HCT116 (cell line): Measurements from ENCODE around the gene TMEM87A. TPM values are rescaled to one million over a fixed set of nuclear protein-coding genes. Genes with fewer than 3 reads are reported as not detected.

ENCODE experiments used
- ATAC-seq: fragments of 200-7000 bp; cut with Tn5 transposase; 2 replicates; pipeline ENCODE4 v1.9.1; 2020; ENCODE audit warnings: mild to moderate bottlenecking, moderate library complexity
- BruUV-seq: library from RNA; stranded (reverse); fragments of 400-500 nt; replicated peaks from 2 replicates; lab custom pipeline; 2021; lab: Mats Ljungman, UMichigan
- CTCF ChIA-PET: fragments of 300-600 bp; sonication (Branson Sonifier 250); formaldehyde crosslinking; loops from one replicate; lab custom pipeline; 2021; ENCODE audit warnings: antibody characterized with exemption; lab: Charles Lee
- POLR2A ChIA-PET: fragments of 300-600, 350-600 bp; sonication (Branson Sonifier 250); formaldehyde crosslinking; loops from one replicate; lab custom pipeline; 2021; ENCODE audit warnings: antibody characterized with exemption; lab: Charles Lee
- RAD21 ChIA-PET, 2 experiments: fragments of 300-600 bp; sonication (Branson Sonifier 250); formaldehyde crosslinking; loops; one replicate each; lab custom pipeline; 2023; ENCODE audit warnings: low total read pairs in 2 of 2; ENCODE audit not compliant: uncharacterized antibody in 2 of 2, unreplicated experiment in 2 of 2, low non-redundant PET in 1 of 2; lab: Charles Lee
- DNase-seq: peaks from one replicate; pipeline ENCODE4 v3.0.0-alpha.2; 2010; ENCODE audit warnings: low read depth, low spot score
- H2AFZ ChIP-seq: fragments of 200-600 bp; shearing (Covaris generic), sonication (generic); 2 replicates; pipeline ENCODE4 v1.6.1; 2017; ENCODE audit warnings: low read depth, mixed run types, mixed read lengths, antibody characterized with exemption, low read length; ENCODE audit not compliant: poor library complexity, severe bottlenecking
- H3K27ac ChIP-seq: 2 replicates; pipeline ENCODE4 v1.5.1; 2012; ENCODE audit warnings: low read depth, low read length
- H3K27me3 ChIP-seq: fragments of 200-600 bp; sonication (generic); 2 replicates; pipeline ENCODE4 v1.6.1; 2016; ENCODE audit warnings: mixed run types, low read length, mixed read lengths; ENCODE audit not compliant: insufficient read depth
- H3K36me3 ChIP-seq, 2 experiments: fragments of 200-500 bp in 1 of 2; fragments of 200-600 bp in 1 of 2; sonication (Bioruptor generic) in 1 of 2; sonication (generic) in 1 of 2; 2 replicates each; pipeline versions ENCODE4 v1.5.1 to v1.6.1; 2014 to 2016; ENCODE audit warnings: low read length in 2 of 2, inconsistent platforms in 1 of 2, mixed read lengths in 1 of 2, mixed run types in 1 of 2; ENCODE audit not compliant: insufficient read depth in 2 of 2, control insufficient read depth in 1 of 2
- H3K4me1 ChIP-seq, 2 experiments: fragments of 200-600 bp in 1 of 2; sonication (generic) in 1 of 2; 2 replicates each; pipeline versions ENCODE4 v1.5.1 to v1.6.1; 2012 to 2017; ENCODE audit warnings: low read length in 2 of 2, inconsistent platforms in 1 of 2, mild to moderate bottlenecking in 1 of 2, mixed read lengths in 1 of 2, mixed run types in 1 of 2, moderate library complexity in 1 of 2; ENCODE audit not compliant: insufficient read depth in 2 of 2, control insufficient read depth in 1 of 2
- H3K4me2 ChIP-seq: fragments of 200-600 bp; sonication (generic); 2 replicates; pipeline ENCODE4 v1.6.1; 2017; ENCODE audit warnings: mixed run types, low read length, mixed read lengths
- H3K4me3 ChIP-seq, 2 experiments: fragments of 200-600 bp in 1 of 2; sonication (generic) in 1 of 2; replicated peaks in 1 of 2; 2 replicates each; pipeline ENCODE4 v1.5.1; 2011 to 2016; ENCODE audit warnings: low read length in 2 of 2, control low read depth in 1 of 2, low read depth in 1 of 2, mild to moderate bottlenecking in 1 of 2, mixed read lengths in 1 of 2, mixed run types in 1 of 2
- H3K79me2 ChIP-seq: fragments of 200-600 bp; sonication (generic); 2 replicates; pipeline ENCODE4 v1.6.1; 2017; ENCODE audit warnings: mild to moderate bottlenecking, mixed run types, low read length, moderate library complexity, mixed read lengths; ENCODE audit not compliant: insufficient read depth
- H3K9ac ChIP-seq: fragments of 200-600 bp; sonication (generic); 2 replicates; pipeline ENCODE4 v1.6.1; 2016; ENCODE audit warnings: low read length, mixed read lengths
- H3K9me2 ChIP-seq: fragments of 200-600 bp; sonication (generic), shearing (Covaris generic); 2 replicates; pipeline ENCODE4 v1.6.1; 2017; ENCODE audit warnings: mixed run types, mild to moderate bottlenecking, moderate library complexity; ENCODE audit not compliant: insufficient read depth
- H3K9me3 ChIP-seq, 2 experiments: fragments of 200-500 bp in 1 of 2; fragments of 200-600 bp in 1 of 2; sonication (Bioruptor generic) in 1 of 2; sonication (generic) in 1 of 2; 2 replicates each; pipeline ENCODE4 v1.6.1; 2014 to 2017; ENCODE audit warnings: low read length in 2 of 2, mixed read lengths in 2 of 2, inconsistent platforms in 1 of 2, low read depth in 1 of 2, mild to moderate bottlenecking in 1 of 2, mixed run types in 1 of 2, moderate library complexity in 1 of 2; ENCODE audit not compliant: control insufficient read depth in 1 of 2, insufficient read depth in 1 of 2
- H4K20me1 ChIP-seq: fragments of 200-600 bp; sonication (generic), shearing (Covaris generic); 2 replicates; pipeline ENCODE4 v1.6.1; 2017; ENCODE audit warnings: mixed run types, mild to moderate bottlenecking, moderate library complexity; ENCODE audit not compliant: insufficient read depth
- CBX3 ChIP-seq: IDR thresholded peaks from 2 replicates; pipeline ENCODE4 v1.6.1; 2012; ENCODE audit warnings: low read depth
- ZNF274 ChIP-seq: fragments of 200-500 bp; sonication (Bioruptor generic); IDR thresholded peaks from 2 replicates; pipeline ENCODE4 v1.6.1; 2014; ENCODE audit warnings: mild to moderate bottlenecking, low read depth, low read length, inconsistent platforms
- intact Hi-C: fragments of 100-400 bp; cut with micrococcal nuclease; formaldehyde crosslinking; loops from 2 replicates; pipeline ENCODE4 v1.10.0; 2022
- total RNA-seq: library from RNA; stranded (reverse); gene quantifications from one replicate; pipeline ENCODE4 v1.2.1, GENCODE V29; 2021; ENCODE audit not compliant: unreplicated experiment
- TF ChIP-seq, protein P1 (sequence below), 3 experiments: fragments of 200-600 bp in 1 of 3; sonication (generic) in 1 of 3; IDR thresholded peaks in 2 of 3; conservative IDR thresholded peaks in 1 of 3; 2 replicates each; pipeline ENCODE4 v1.5.1; 2012 to 2017; ENCODE audit warnings: low read depth in 2 of 3, low read length in 2 of 3, antibody characterized with exemption in 1 of 3, borderline replicate concordance in 1 of 3, control low read depth in 1 of 3, mild to moderate bottlenecking in 1 of 3, mixed read lengths in 1 of 3, mixed run types in 1 of 3, moderate library complexity in 1 of 3; ENCODE audit not compliant: insufficient read depth in 1 of 3

Gene TMEM87A
- total RNA-seq, 1 experiment from 2014 or later: 44.0 TPM

- no peak for ATAC-seq
- TF ChIP-seq CBX3: no peak
- no peak overlapping the region for H3K9ac ChIP-seq
- H2AFZ ChIP-seq: no peak overlapping the region
- no peak overlapping the region for H3K27ac ChIP-seq
- DNase-seq: no peak
- H3K4me1 ChIP-seq: peaks cover 2 to 3% of the 10 kb centered on the region in 2 experiments; a peak in 2 of 4 replicates
- CTCF ChIA-PET: no interaction called here
- no peak overlapping the region for H3K4me2 ChIP-seq
- no peaks in the 10 kb centered on the region for H4K20me1 ChIP-seq
- 0 out of 2 replicates have a peak, but pooled peaks cover 4% of the 10 kb centered on the region for H3K79me2 ChIP-seq
- H3K27me3 ChIP-seq: no peaks in the 10 kb centered on the region
- peaks cover 0 to 2% of the 10 kb centered on the region in 2 experiments; a peak in 2 of 4 replicates for H3K36me3 ChIP-seq
- RAD21 ChIA-PET: no interaction called here
- H3K9me3 ChIP-seq: no peaks in the 10 kb centered on the region
- POLR2A ChIA-PET: no interaction called here
- BruUV-seq: no TSS peak
- intact Hi-C loops: no loop called here
- H3K4me3 ChIP-seq: no peak overlapping the region
- H3K9me2 ChIP-seq: no peaks in the 10 kb centered on the region
These were observed 71.4 kb downstream of the TMEM87A start for GRCh38 chr15:42201801-42202200.

DNA sequence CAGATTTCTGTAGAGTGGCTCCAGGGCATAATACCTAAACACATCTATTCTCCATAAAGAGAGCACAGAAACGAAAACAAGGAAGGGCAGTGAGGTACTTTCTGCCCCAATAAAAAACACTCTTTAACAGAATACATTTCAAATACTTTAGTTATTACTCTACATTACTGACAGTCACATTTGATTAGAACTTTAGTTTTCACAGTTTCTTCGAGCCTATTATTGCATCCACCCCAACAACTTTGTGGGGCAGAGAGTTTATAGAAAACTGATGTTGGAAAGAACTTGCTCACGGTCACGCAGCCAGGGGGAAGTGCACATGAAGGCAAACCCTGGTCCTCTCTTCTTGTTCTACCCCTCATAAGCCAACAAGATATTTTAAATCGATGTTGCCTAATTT is 74.1 kb downstream of the TMEM87A start:
- Histone ChIP-seq H3K9me2 (no peaks in the 10 kb centered on the region), H3K27me3 (no peaks in the 10 kb centered on the region), H3K9ac (no peak overlapping the region), H3K4me3 (no peak overlapping the region), H3K9me3 (no peaks in the 10 kb centered on the region), H3K4me1 (no peaks in the 10 kb centered on the region), H2AFZ (no peak overlapping the region), H3K36me3 (peaks cover 0 to 2% of the 10 kb centered on the region in 2 experiments; a peak in 2 of 4 replicates), H3K79me2 (0 out of 2 replicates have a peak, but pooled peaks cover 3% of the 10 kb centered on the region), H3K27ac (no peak overlapping the region), H3K4me2 (no peak overlapping the region), H4K20me1 (no peaks in the 10 kb centered on the region)
- RAD21 ChIA-PET: no interaction called here
- intact Hi-C loops: no loop called here
- DNase-seq (no peak), ATAC-seq (no peak)
- TSS peak; percentile 3 for BruUV-seq
- TF ChIP-seq ZNF274: no peak
- TF ChIP-seq, protein P1, sequence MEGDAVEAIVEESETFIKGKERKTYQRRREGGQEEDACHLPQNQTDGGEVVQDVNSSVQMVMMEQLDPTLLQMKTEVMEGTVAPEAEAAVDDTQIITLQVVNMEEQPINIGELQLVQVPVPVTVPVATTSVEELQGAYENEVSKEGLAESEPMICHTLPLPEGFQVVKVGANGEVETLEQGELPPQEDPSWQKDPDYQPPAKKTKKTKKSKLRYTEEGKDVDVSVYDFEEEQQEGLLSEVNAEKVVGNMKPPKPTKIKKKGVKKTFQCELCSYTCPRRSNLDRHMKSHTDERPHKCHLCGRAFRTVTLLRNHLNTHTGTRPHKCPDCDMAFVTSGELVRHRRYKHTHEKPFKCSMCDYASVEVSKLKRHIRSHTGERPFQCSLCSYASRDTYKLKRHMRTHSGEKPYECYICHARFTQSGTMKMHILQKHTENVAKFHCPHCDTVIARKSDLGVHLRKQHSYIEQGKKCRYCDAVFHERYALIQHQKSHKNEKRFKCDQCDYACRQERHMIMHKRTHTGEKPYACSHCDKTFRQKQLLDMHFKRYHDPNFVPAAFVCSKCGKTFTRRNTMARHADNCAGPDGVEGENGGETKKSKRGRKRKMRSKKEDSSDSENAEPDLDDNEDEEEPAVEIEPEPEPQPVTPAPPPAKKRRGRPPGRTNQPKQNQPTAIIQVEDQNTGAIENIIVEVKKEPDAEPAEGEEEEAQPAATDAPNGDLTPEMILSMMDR (IDR thresholded peaks at IDR 0.05 in 2 of 3, conservative IDR thresholded peaks at IDR 0.05 in 1 of 3; ENCODE audit: borderline replicate concordance in 1 of 3, insufficient read depth in 1 of 3, low read depth in 2 of 3, low read length in 2 of 3): no peak
- CTCF ChIA-PET: no interaction called here
- POLR2A ChIA-PET: no interaction called here
